ENCODE results near the gene H6PD. TPM values are rescaled to one million over a fixed set of nuclear protein-coding genes. Genes with fewer than 3 reads are reported as not detected.

H6PD gene
- total RNA-seq, 2 donors from 2014 or later: 4.4 to 16.2 TPM

GRCh38 chr1:9233241-9233941 lies 1.2 kb upstream of the H6PD start:
- ATAC-seq (no peak), DNase-seq (ENCODE audit: low spot score in 2 of 2) (no peak)
- H3K9me3 Mint-ChIP-seq: no peaks in the 10 kb centered on the region
- H3K27ac Mint-ChIP-seq: no peak overlapping the region
- H3K36me3 Mint-ChIP-seq: no peaks in the 10 kb centered on the region

GRCh38 chr1:9233942-9234222 lies 692 bp upstream of the H6PD start:
- Mint-ChIP-seq H3K27ac (peak overlapping the region; percentile 81 to 93), H3K9me3 (no peaks in the 10 kb centered on the region), H3K36me3 (no peaks in the 10 kb centered on the region)
- ATAC-seq (no peak), DNase-seq (ENCODE audit: low spot score in 2 of 2) (no peak)

- H3K36me3 Mint-ChIP-seq: no peaks in the 10 kb centered on the region
- ATAC-seq (no peak), DNase-seq (ENCODE audit: low spot score in 2 of 2) (no peak)
- no peaks in the 10 kb centered on the region for H3K9me3 Mint-ChIP-seq
- H3K27ac Mint-ChIP-seq: peak overlapping the region; percentile 76 to 93
Observed at GRCh38 chr1:9235096-9235459, 504 bp downstream of the H6PD start.

GRCh38 chr1:9235560-9235959 lies 986 bp downstream of the H6PD start:
- Mint-ChIP-seq H3K27ac (peak overlapping the region in 1 of 2 donors; percentile 76), H3K9me3 (no peaks in the 10 kb centered on the region), H3K36me3 (no peaks in the 10 kb centered on the region)
- DNase-seq (ENCODE audit: low spot score in 2 of 2) (no peak), ATAC-seq (no peak)

- Mint-ChIP-seq H3K9me3 (no peaks in the 10 kb centered on the region), H3K36me3 (no peaks in the 10 kb centered on the region)
- ATAC-seq: no peak
Observed at GRCh38 chr1:9238134-9238533, 3.6 kb downstream of the H6PD start.

GRCh38 chr1:9238550-9238949 lies 4.0 kb downstream of the H6PD start:
- no peak for ATAC-seq
- Mint-ChIP-seq H3K9me3 (no peaks in the 10 kb centered on the region), H3K36me3 (no peaks in the 10 kb centered on the region), H3K27ac (no peak overlapping the region)
- DNase-seq (ENCODE audit: low spot score in 2 of 2): no peak

More at GRCh38 chr1:9238134-9238533, 3.6 kb downstream of the H6PD start:
- H3K27ac Mint-ChIP-seq: no peak overlapping the region
- DNase-seq (ENCODE audit: low spot score in 2 of 2): no peak

- H3K27ac Mint-ChIP-seq: peak overlapping the region; percentile 63 to 68
- peak; percentile 77 to 79 for ATAC-seq
- no peaks in the 10 kb centered on the region for H3K9me3 Mint-ChIP-seq
- H3K36me3 Mint-ChIP-seq: no peaks in the 10 kb centered on the region
- DNase-seq (ENCODE audit: low spot score in 2 of 2): peak; percentile 45 to 75
Observed at GRCh38 chr1:9239622-9240401, 5.2 kb downstream of the H6PD start.

- H3K27ac Mint-ChIP-seq: no peak overlapping the region
- no peak for ATAC-seq
- no peak for DNase-seq (ENCODE audit: low spot score in 2 of 2)
- no peaks in the 10 kb centered on the region for H3K36me3 Mint-ChIP-seq
- H3K9me3 Mint-ChIP-seq: no peaks in the 10 kb centered on the region
Observed at GRCh38 chr1:9240914-9241820, 6.6 kb downstream of the H6PD start.

GRCh38 chr1:9241891-9242290 lies 7.3 kb downstream of the H6PD start:
- DNase-seq (ENCODE audit: low spot score in 2 of 2) (no peak), ATAC-seq (no peak)
- Mint-ChIP-seq H3K36me3 (no peaks in the 10 kb centered on the region), H3K9me3 (no peaks in the 10 kb centered on the region), H3K27ac (no peak overlapping the region)

- Mint-ChIP-seq H3K36me3 (no peaks in the 10 kb centered on the region), H3K9me3 (no peaks in the 10 kb centered on the region), H3K27ac (peak overlapping the region in 1 of 2 donors; percentile 32)
- DNase-seq (ENCODE audit: low spot score in 2 of 2): no peak
- no peak for ATAC-seq
Observed at GRCh38 chr1:9242338-9242969, 7.9 kb downstream of the H6PD start.

- DNase-seq (ENCODE audit: low spot score in 2 of 2) (no peak), ATAC-seq (no peak)
- Mint-ChIP-seq H3K36me3 (no peaks in the 10 kb centered on the region), H3K9me3 (no peaks in the 10 kb centered on the region), H3K27ac (no peak overlapping the region)
Observed at GRCh38 chr1:9243066-9243739, 8.6 kb downstream of the H6PD start.

GRCh38 chr1:9244501-9245229 lies 10.1 kb downstream of the H6PD start:
- no peaks in the 10 kb centered on the region for H3K36me3 Mint-ChIP-seq
- DNase-seq (ENCODE audit: low spot score in 2 of 2) (no peak), ATAC-seq (no peak)
- H3K27ac Mint-ChIP-seq: peak overlapping the region; percentile 74 to 84
- H3K9me3 Mint-ChIP-seq: no peaks in the 10 kb centered on the region

- no peaks in the 10 kb centered on the region for H3K36me3 Mint-ChIP-seq
Observed at GRCh38 chr1:9245230-9245619, 10.7 kb downstream of the H6PD start.

GRCh38 chr1:9245661-9246060 lies 11.1 kb downstream of the H6PD start:
- Mint-ChIP-seq H3K36me3 (no peaks in the 10 kb centered on the region), H3K27ac (no peak overlapping the region), H3K9me3 (no peaks in the 10 kb centered on the region)
- DNase-seq (ENCODE audit: low spot score in 2 of 2) (no peak), ATAC-seq (no peak)

More at GRCh38 chr1:9245230-9245619, 10.7 kb downstream of the H6PD start:
- peak overlapping the region in 1 of 2 donors; percentile 74 for H3K27ac Mint-ChIP-seq
- DNase-seq (ENCODE audit: low spot score in 2 of 2) (no peak), ATAC-seq (no peak)
- no peaks in the 10 kb centered on the region for H3K9me3 Mint-ChIP-seq

- Mint-ChIP-seq H3K27ac (peak overlapping the region in 1 of 2 donors; percentile 5), H3K9me3 (no peaks in the 10 kb centered on the region), H3K36me3 (no peaks in the 10 kb centered on the region)
- DNase-seq (ENCODE audit: low spot score in 2 of 2): no peak
- ATAC-seq: no peak
Observed at GRCh38 chr1:9246215-9246614, 11.6 kb downstream of the H6PD start.

All from activated naive CD4-positive, alpha-beta T cell treated with anti-CD3 and anti-CD28 coated beads, Interleukin-2, amount 50 U/mL, for 72 hours (primary cell).